Heart right ventricle (tissue), 16 donors: Measurements from ENCODE around the gene CCDC178. TPM values are rescaled to one million over a fixed set of nuclear protein-coding genes. Genes with fewer than 3 reads are reported as not detected.

ENCODE experiments used
- ATAC-seq, 8 donors: fragments of 200-7000 bp; cut with Tn5 transposase; one replicate each; pipeline ENCODE4 v1.9.1; 2020; ENCODE audit warnings: mild to moderate bottlenecking in 8 of 8, moderate library complexity in 8 of 8, moderate number of reproducible peaks in 1 of 8
- DNase-seq, 2 donors: peaks; one replicate each; pipeline ENCODE4 v3.0.0-alpha.2; 2020
- H3K27ac ChIP-seq, 10 donors: fragments of 200-600 bp; sonication (generic) in 2 of 10; one replicate each; pipeline versions ENCODE4 v1.5.0 to v1.8.0; 2020 to 2022; ENCODE audit warnings: mild to moderate bottlenecking in 3 of 10
- H3K27me3 ChIP-seq, 7 donors: fragments of 200-600 bp; one replicate each; pipeline ENCODE4 v1.8.0; 2021 to 2022; ENCODE audit warnings: mild to moderate bottlenecking in 2 of 7
- H3K36me3 ChIP-seq, 9 donors: fragments of 200-600 bp; sonication (generic) in 1 of 9; one replicate each; pipeline versions ENCODE4 v1.5.0 to v1.8.0; 2020 to 2022; ENCODE audit warnings: mild to moderate bottlenecking in 2 of 9
- H3K4me1 ChIP-seq, 9 donors: fragments of 200-600 bp; sonication (generic) in 1 of 9; one replicate each; pipeline versions ENCODE4 v1.5.0 to v1.8.0; 2020 to 2022; ENCODE audit warnings: mild to moderate bottlenecking in 4 of 9
- H3K4me3 ChIP-seq, 10 donors: fragments of 200-600 bp; sonication (generic) in 2 of 10; one replicate each; pipeline versions ENCODE4 v1.5.0 to v1.8.0; 2020 to 2022; ENCODE audit warnings: mild to moderate bottlenecking in 7 of 10, moderate library complexity in 2 of 10
- H3K9me3 ChIP-seq, 11 donors: fragments of 200-600 bp in 10 of 11; sonication (generic) in 2 of 11; one replicate each; pipeline versions ENCODE4 v1.5.0 to v1.8.0; 2013 to 2022; ENCODE audit warnings: mild to moderate bottlenecking in 2 of 11, control low read depth in 1 of 11, moderate library complexity in 1 of 11
- CTCF ChIP-seq, 9 donors: fragments of 200-600 bp; sonication (generic) in 2 of 9; IDR thresholded peaks; one replicate each; pipeline versions ENCODE4 v1.5.0 to v1.8.0; 2021 to 2022; ENCODE audit warnings: antibody characterized with exemption in 9 of 9, mild to moderate bottlenecking in 5 of 9, moderate library complexity in 1 of 9
- WGBS, 2 donors: extraction: QIAGEN DNeasy Blood & Tissue Kit; methylation state at CpG; one replicate each; pipeline ENCODE4 v1.1.7; 2013; ENCODE audit warnings: inconsistent platforms in 1 of 2; 5-methylcytosine and 5-hydroxymethylcytosine counted together
- intact Hi-C, 10 donors: fragments of 100-400 bp; cut with DNase I; formaldehyde crosslinking; loops; one replicate each; pipeline versions ENCODE4 v1.11.1 to v1.14.2; 2022
- polyA plus RNA-seq, 2 donors: library from polyadenylated mRNA; stranded (reverse); fragments of 200-250 nt; gene quantifications; one replicate each; pipeline ENCODE4 v1.2.3, GENCODE V29; 2013
- total RNA-seq, 10 donors: library from RNA; stranded (reverse); fragmentation: NEBNext Ultra II Directional in 3 of 10; extraction: Animal tissue kit (Norgen Biotek cat#: 25700) in 3 of 10; gene quantifications; one replicate each; pipeline versions ENCODE4 v1.2.1 to v1.2.4, GENCODE V29; 2021 to 2023
- donor health status: Arrhythmogenic right ventricular cardiomyopathy.
- donor health status: ischemic (EF 13 %, LVEDD 7.1; RV severe dilation, severe dysfunction).
- donor health status: healthy with polysubstance abuse.
- donor health status: DM: no; HTN: yes; CAD: no.
- donor health status: DM: no; HTN: no; CAD: no.
- donor health status: ischemic (EF 25% LVEDD 6.9; RV normal size, moderate dysfunction).
- donor health status: ischemic (EF 25% LVEDD 5.7; RV mildly dilated, moderate dysfunction).
- donor health status: healthy.
- donor health status: DM: yes; HTN: yes; CAD: no.
- donor health status: Ischemic cardiomyopathy.
- donor health status: ischemic (EF 35%, LVEDD 5.7; RV mildly dilated, moderate dysfunction).
- donor health status: nonischemic (EF 11% LVEDD 7.7; RV severe dilation, severe dysfunction).
- donor health status: DM: yes; HTN: yes; CAD: no.
- donor health status: PGD.
- donor health status: ischemic (EF 29% LVEDD 5.4; RV normal size, mild dysfunction).
- donor health status: nonischemic (EF 23%, LVEDD 6.1; RV moderate dilation, normal function).

Gene CCDC178
- total and polyA plus RNA-seq, 12 donors = 0.28 to 1.5 (median 0.43) TPM; not detected in 6

GRCh38 chr18:33052886-33053285, 387.6 kb downstream of the CCDC178 start:
- WGBS, 2 donors = 81 to 86% methylated on average over 2 of the region's 2 CpGs

GRCh38 chr18:33051407-33051806, 389.1 kb downstream of the CCDC178 start:
- no peak for DNase-seq
- no peak overlapping the region for H3K4me3 ChIP-seq
- WGBS, 2 donors = 51 to 52% methylated on average over 5 of the region's 5 CpGs

More at GRCh38 chr18:33052886-33053285, 387.6 kb downstream of the CCDC178 start:
- no peak for ATAC-seq
- no peaks in the 10 kb centered on the region for H3K27me3 ChIP-seq
- no peak overlapping the region for H3K4me3 ChIP-seq
- DNase-seq = no peak
- no peak for TF ChIP-seq CTCF (IDR thresholded peaks at IDR 0.05)
- no peaks in the 10 kb centered on the region for H3K4me1 ChIP-seq
- H3K9me3 ChIP-seq = no peaks in the 10 kb centered on the region
- H3K36me3 ChIP-seq = no peaks in the 10 kb centered on the region
- intact Hi-C loops = no loop called here
- H3K27ac ChIP-seq = no peak overlapping the region

GRCh38 chr18:33040213-33040612, 400.3 kb downstream of the CCDC178 start:
- no peak for ATAC-seq
- intact Hi-C loops = no loop called here
- H3K9me3 ChIP-seq = peaks cover 0 to 24% (median 9%) of the 10 kb centered on the region in 11 donors
- H3K27me3 ChIP-seq = no peaks in the 10 kb centered on the region
- no peak for DNase-seq
- no peaks in the 10 kb centered on the region for H3K4me1 ChIP-seq
- H3K4me3 ChIP-seq = no peak overlapping the region
- no peaks in the 10 kb centered on the region for H3K36me3 ChIP-seq
- no peak overlapping the region for H3K27ac ChIP-seq
- no peak for TF ChIP-seq CTCF (IDR thresholded peaks at IDR 0.05)

More at GRCh38 chr18:33051407-33051806, 389.1 kb downstream of the CCDC178 start:
- TF ChIP-seq CTCF (IDR thresholded peaks at IDR 0.05) = no peak
- Histone ChIP-seq H3K9me3 (no peaks in the 10 kb centered on the region), H3K36me3 (no peaks in the 10 kb centered on the region), H3K4me1 (no peaks in the 10 kb centered on the region), H3K27me3 (no peaks in the 10 kb centered on the region), H3K27ac (no peak overlapping the region)
- intact Hi-C loops = no loop called here
- ATAC-seq = no peak

GRCh38 chr18:33034945-33035344, 405.6 kb downstream of the CCDC178 start:
- Histone ChIP-seq H3K9me3 (peaks cover 0 to 12% (median 8%) of the 10 kb centered on the region in 11 donors), H3K36me3 (no peaks in the 10 kb centered on the region), H3K4me1 (no peaks in the 10 kb centered on the region), H3K27me3 (no peaks in the 10 kb centered on the region), H3K4me3 (no peak overlapping the region), H3K27ac (no peak overlapping the region)
- ATAC-seq (no peak), DNase-seq (no peak)
- no peak for TF ChIP-seq CTCF (IDR thresholded peaks at IDR 0.05)
- intact Hi-C loops = loop anchor here in 1 of 10 donors (5.0 kb wide), 1 partner anchor 48 kb away; no protein-coding TSS in a partner anchor
